LNCAP (cell line): ENCODE results near the gene HOXD8.

ENCODE experiments used
- TF ChIP-seq, protein P1 (sequence below): fragments of 450-650 bp; IDR thresholded peaks from 2 replicates; pipeline ENCODE4 v1.5.1; 2017; ENCODE audit warnings: mild to moderate bottlenecking

Gene HOXD8

DNA sequence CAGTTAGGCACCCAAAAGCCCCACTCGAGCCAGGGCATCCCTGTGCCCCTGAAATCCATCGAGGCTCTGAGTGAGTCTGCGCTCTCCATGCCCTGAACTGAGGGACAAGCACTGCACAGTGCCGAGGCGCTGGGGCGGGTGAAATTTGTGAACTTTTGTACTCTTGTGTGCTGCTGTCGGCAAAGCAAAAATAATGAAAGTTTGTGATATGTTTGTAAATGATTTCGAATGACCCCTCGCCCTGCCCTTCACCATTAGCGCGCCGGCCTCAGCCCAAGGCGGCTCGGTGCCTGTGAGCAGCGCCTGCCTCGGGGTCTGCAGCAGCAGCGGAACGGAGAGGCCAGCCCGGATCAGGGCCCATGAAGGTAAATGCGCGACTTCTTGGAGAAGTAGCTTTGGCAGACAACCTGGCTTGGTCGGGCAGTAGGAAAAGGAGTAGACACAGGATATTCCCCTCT lies 20.0 kb downstream of the HOXD8 start:
- TF ChIP-seq, protein P1, sequence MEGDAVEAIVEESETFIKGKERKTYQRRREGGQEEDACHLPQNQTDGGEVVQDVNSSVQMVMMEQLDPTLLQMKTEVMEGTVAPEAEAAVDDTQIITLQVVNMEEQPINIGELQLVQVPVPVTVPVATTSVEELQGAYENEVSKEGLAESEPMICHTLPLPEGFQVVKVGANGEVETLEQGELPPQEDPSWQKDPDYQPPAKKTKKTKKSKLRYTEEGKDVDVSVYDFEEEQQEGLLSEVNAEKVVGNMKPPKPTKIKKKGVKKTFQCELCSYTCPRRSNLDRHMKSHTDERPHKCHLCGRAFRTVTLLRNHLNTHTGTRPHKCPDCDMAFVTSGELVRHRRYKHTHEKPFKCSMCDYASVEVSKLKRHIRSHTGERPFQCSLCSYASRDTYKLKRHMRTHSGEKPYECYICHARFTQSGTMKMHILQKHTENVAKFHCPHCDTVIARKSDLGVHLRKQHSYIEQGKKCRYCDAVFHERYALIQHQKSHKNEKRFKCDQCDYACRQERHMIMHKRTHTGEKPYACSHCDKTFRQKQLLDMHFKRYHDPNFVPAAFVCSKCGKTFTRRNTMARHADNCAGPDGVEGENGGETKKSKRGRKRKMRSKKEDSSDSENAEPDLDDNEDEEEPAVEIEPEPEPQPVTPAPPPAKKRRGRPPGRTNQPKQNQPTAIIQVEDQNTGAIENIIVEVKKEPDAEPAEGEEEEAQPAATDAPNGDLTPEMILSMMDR = no peak

- TF ChIP-seq, protein P1 = no peak
These were observed 20.6 kb downstream of the HOXD8 start for GRCh38 chr2:176149939-176150583.

DNA sequence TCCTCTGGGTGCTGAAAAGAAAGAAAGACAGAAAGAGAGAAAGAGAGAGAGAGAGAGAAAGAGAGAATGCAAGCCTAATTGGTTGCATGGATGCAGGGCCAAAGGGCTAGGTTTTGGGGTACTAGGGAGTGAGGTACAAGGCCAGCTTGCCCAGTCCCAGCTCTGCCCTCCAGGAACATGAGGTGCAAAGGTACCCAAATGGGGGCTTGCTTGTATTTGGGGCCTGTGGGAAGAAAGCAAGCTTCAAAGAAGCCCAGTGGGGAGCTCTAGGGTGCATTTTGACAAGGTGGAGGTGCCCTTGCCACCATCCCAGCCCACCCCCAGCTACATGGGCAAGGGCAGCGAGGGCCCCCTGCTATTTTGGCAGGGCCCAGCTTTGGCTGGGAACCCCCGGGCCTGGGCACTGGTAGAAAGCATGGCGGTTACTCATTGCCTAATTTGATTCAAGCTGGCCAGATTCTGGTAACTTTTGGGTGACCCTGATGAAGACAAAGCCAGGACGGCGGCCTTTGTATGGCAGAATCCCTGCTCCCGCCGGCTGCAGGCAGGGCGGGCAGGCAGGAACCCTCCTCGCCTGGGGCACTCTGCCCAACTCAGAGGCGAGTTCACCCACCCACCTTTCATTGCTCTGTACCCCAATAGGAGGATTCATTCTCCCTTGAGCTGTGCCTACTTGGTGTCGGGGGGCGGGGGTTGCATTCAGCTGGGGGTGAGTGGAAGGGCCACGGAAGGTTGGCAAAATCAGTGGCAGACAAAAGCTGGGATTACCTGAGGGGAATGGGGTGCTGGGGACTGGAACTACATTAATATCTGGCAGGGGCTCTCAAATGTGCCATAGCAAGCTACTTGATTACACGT lies 21.3 kb downstream of the HOXD8 start:
- TF ChIP-seq, protein P1 = no peak

GRCh38 chr2:176151442-176152287 lies 22.2 kb downstream of the HOXD8 start, which contains the start of gene HOXD4:
Gene HOXD4 (plus strand): TSS chr2:176151550. CDS start chr2:176151634, 84 bp downstream.
- TF ChIP-seq, protein P1 = no peak

- TF ChIP-seq, protein P1 = no peak
These were observed 23.1 kb downstream of the HOXD8 start for GRCh38 chr2:176152350-176153181.

DNA sequence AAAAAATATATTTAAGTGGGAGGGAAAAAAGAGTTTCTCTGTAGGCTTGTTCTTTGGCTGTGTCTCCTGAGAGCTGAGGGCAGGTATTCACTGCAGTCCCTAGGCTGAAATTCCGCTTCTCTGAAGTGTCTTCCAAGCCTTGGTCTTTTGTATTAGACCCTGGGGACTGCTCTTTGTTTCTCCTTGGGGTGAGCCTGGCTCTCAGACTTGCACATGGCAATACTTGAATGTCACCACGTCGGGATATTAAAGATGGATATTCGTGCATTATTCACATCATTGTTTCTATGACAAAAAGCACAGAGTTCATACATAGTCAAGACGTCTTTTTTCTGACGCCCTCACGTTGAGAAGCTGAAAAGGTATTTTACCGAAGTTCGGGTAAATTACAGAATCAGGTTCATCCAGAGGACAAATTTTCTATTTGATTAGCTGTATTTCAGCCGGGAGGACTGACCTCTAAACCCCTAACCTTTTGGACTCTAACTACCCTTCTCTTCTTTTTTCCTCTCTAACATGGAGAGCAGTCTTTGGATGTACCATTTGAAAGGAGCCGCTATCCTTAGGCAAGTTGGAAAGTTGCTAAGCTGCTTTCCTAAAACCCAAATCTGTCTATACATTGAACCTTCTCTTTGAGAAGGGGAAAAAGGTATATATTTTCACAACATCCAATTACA lies 25.2 kb downstream of the HOXD8 start:
- TF ChIP-seq, protein P1 = no peak
